Measurements from ENCODE around the gene PTPRT.

The PTPRT gene

DNA sequence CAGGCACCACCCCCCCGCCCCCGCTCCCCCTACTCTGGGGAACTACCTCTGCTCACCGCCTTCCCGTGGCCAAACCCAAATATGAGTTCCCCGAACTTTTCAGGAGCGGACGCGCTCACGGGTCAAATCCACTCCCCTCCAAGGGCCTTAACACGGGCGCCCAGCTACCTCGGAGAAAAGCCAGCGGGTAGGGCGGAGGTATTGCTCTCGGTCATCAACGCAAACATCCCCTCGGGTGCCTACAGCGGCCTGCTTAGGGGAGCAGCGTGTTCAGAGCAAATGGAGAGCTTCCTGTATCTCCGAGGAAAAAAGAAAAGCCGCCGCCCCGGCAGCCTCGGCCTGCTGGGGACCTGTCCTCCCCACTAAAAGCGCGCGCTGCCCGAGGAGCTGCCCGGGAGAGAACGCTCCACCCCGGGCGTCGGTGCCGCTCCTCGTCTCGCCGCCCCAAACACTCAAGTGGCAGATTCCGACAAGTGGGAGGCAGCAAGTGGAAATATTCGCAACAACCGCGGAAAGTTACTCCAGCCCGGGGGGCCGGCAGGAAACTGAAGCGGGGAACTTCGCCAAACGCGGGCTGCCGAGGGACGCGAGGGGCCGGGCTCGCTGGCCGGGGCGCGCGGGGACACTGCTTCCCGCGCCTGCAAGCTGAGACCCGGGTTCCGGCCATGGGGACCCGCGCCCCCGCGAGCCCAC, 699 bp downstream of the PTPRT start:
- TF ChIP-seq, protein P1, sequence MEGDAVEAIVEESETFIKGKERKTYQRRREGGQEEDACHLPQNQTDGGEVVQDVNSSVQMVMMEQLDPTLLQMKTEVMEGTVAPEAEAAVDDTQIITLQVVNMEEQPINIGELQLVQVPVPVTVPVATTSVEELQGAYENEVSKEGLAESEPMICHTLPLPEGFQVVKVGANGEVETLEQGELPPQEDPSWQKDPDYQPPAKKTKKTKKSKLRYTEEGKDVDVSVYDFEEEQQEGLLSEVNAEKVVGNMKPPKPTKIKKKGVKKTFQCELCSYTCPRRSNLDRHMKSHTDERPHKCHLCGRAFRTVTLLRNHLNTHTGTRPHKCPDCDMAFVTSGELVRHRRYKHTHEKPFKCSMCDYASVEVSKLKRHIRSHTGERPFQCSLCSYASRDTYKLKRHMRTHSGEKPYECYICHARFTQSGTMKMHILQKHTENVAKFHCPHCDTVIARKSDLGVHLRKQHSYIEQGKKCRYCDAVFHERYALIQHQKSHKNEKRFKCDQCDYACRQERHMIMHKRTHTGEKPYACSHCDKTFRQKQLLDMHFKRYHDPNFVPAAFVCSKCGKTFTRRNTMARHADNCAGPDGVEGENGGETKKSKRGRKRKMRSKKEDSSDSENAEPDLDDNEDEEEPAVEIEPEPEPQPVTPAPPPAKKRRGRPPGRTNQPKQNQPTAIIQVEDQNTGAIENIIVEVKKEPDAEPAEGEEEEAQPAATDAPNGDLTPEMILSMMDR (IDR thresholded peaks at IDR 0.05; ENCODE audit: extremely low read depth, insufficient read depth, missing control alignments): no peak
- DNase-seq (ENCODE audit: low spot score): peak; percentile 30
- in situ Hi-C loops (cut with MboI; ENCODE audit: low pct_unique_long_range_greater_than_20kb, low sequenced_read_pairs, unreplicated experiment): loop anchor here (25.0 kb wide), 1 partner anchor 1452 kb away; no protein-coding TSS in a partner anchor

DNA sequence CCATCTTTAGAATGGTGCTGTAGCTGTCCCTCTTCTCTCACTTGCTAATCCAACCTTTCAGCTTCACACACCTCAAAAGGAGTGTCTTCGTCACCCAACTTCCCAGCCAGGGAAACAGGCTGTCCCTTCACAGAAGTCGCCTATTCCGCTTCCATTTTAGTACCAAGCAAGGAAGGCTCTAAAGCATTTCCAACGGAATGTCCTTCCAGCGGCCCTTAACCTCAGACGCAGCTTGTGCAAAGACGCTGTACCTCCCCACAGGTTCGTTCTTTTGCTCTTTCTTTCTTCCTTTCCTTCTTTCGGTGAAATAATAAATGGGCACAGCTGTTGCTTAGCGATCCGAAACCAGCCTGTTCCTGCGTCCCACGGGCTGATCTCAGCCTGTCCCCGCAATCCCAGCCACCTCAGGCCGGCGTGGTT, 1.5 kb downstream of the PTPRT start:
- in situ Hi-C loops (cut with MboI; ENCODE audit: low pct_unique_long_range_greater_than_20kb, low sequenced_read_pairs, unreplicated experiment): loop anchor here (25.0 kb wide), 1 partner anchor 1451 kb away; no protein-coding TSS in a partner anchor
- TF ChIP-seq, protein P1 (IDR thresholded peaks at IDR 0.05; ENCODE audit: extremely low read depth, insufficient read depth, missing control alignments): no peak
- DNase-seq (ENCODE audit: low spot score): peak; percentile 22

DNA sequence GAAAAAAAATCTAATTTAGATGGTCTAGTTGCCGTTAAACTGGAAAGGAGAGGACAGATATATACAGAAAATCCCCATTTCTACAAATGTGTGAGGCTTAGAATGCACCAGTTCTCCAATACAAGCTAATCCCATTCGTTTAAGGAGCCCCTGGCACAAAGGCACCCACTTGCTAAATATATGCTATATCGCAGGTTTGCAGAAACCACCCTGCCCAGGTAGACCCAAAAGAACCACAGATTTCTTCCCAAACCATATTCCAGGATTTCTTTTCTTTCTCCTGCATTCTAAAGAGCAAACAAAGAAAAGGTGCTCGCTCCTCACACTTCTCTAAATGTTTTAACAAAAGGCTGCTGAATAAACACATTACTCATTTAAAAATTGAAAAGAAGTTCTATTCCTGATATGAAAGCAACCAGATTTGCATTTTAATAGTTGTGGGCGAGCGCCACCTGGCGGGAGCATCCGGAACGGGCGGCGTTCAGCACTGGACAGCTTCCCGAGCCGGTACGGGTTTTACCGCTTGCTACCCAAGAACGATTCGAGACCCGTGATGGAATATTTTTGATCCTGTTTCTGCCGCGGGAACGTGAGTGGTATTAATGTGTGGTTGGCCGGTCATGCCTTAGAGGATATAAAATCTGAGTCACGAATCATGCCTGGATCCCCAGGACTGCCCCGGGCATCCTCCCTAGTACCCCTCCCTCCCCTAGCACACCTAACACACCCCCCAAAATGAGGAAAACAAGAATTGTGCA, 2.1 kb downstream of the PTPRT start:
- in situ Hi-C loops (cut with MboI; ENCODE audit: low pct_unique_long_range_greater_than_20kb, low sequenced_read_pairs, unreplicated experiment): loop anchor here (25.0 kb wide), 1 partner anchor 1450 kb away; no protein-coding TSS in a partner anchor
- TF ChIP-seq, protein P1 (IDR thresholded peaks at IDR 0.05; ENCODE audit: extremely low read depth, insufficient read depth, missing control alignments): peak; percentile 91
- DNase-seq (ENCODE audit: low spot score): peak; percentile 89

DNA sequence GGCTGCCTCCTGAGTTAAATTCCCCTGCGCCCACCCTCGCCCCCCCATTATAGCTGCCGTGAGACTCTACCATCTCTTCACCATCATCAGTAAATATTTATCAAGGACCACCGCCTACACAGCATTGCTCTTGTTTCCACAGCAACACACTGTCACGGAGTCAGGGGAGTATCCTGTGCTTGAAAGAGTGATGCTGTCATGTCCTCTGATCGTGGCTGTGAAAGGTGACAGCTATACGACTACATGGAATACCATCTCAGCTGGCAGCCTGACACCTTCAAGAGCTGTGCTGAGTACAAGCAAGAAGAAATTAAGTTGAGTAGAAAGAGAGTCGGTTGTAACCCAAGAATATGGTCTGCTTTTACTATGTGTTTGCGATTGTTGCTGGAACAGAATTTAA, 3.4 kb downstream of the PTPRT start:
- TF ChIP-seq, protein P1 (IDR thresholded peaks at IDR 0.05; ENCODE audit: extremely low read depth, insufficient read depth, missing control alignments): no peak
- in situ Hi-C loops (cut with MboI; ENCODE audit: low pct_unique_long_range_greater_than_20kb, low sequenced_read_pairs, unreplicated experiment): loop anchor here (25.0 kb wide), 1 partner anchor 1449 kb away; no protein-coding TSS in a partner anchor
- no peak for DNase-seq (ENCODE audit: low spot score)

DNA sequence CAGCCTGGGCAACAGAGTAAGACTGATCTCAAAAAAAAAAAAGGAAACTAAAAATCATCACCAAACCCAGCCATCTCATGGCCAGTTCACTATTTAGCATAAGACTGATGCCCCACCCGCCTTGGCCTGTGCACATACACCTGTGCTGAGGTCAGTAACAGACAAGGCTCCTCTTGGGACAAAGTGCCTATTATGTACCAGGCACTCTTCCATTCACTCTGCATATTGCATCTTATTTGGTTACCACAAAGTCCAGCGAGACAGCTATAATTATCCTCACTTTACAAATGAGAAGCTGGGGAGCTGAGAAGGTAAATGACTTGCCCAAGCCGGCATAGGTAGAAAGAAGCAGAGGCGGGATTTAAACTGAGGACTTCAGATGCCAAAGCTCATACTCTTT, 3.8 kb downstream of the PTPRT start:
- DNase-seq (ENCODE audit: low spot score): no peak
- TF ChIP-seq, protein P1 (IDR thresholded peaks at IDR 0.05; ENCODE audit: extremely low read depth, insufficient read depth, missing control alignments): no peak
- in situ Hi-C loops (cut with MboI; ENCODE audit: low pct_unique_long_range_greater_than_20kb, low sequenced_read_pairs, unreplicated experiment): loop anchor here (25.0 kb wide), 1 partner anchor 1449 kb away; no protein-coding TSS in a partner anchor

DNA sequence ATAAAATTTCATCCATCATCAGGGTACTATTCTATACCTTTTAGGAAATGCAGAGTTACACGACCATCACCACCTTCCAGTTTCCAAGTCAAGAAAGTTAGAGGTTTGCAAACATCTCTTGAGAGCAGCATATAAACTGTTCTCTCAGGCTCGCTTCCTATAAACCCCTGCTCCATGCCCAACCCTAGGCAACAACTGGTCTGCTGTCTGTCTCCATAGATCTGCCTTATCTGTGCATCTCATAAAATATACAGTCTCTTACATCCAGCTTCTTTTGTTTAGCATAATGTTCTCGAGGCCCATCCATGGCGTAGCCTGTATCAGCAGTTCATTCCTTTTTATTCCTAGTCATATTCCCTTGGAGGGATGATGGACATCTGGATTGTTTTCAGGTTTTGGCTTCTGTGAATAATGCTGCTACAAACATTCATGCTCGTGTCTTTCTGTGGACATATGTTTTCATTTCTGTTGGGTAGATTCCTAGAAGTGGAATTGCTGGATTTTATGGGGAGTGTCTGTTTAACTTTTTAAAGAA, 6.1 kb downstream of the PTPRT start:
- in situ Hi-C loops (cut with MboI; ENCODE audit: low pct_unique_long_range_greater_than_20kb, low sequenced_read_pairs, unreplicated experiment): loop anchor here (25.0 kb wide), 1 partner anchor 1446 kb away; no protein-coding TSS in a partner anchor
- TF ChIP-seq, protein P1 (IDR thresholded peaks at IDR 0.05; ENCODE audit: extremely low read depth, insufficient read depth, missing control alignments): no peak
- no peak for DNase-seq (ENCODE audit: low spot score)

Measured in GM13977 (cell line).